ENCODE measurements around the gene SCOC. TPM values are rescaled to one million over a fixed set of nuclear protein-coding genes. Genes with fewer than 3 reads are reported as not detected.
A peak's percentile ranks its signal among the peaks of the same experiment; 100 is the strongest.

SCOC gene
- total and polyA plus RNA-seq, 10 donors = 22.3 to 45.1 (median 28.6) TPM

DNA sequence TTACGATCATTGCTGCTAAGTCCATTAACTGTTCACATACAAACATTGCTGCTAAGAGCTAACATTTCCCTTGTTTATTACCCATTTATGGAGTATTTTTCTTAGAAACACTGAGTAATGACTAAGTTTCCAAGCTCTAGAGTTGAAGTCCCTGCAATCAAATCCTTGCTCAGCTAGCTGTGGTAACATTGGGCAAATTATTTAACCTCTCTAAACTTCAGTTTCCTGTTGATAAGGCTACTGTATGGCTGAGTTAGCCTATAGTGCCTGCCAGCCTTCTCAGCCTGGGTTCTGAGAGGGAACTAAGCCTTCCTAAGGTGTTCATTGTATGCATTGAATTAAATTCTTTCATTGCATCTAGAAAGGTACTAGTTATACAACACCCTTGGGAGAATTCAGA, 15.2 kb upstream of the SCOC start:
- TF ChIP-seq, protein P1, sequence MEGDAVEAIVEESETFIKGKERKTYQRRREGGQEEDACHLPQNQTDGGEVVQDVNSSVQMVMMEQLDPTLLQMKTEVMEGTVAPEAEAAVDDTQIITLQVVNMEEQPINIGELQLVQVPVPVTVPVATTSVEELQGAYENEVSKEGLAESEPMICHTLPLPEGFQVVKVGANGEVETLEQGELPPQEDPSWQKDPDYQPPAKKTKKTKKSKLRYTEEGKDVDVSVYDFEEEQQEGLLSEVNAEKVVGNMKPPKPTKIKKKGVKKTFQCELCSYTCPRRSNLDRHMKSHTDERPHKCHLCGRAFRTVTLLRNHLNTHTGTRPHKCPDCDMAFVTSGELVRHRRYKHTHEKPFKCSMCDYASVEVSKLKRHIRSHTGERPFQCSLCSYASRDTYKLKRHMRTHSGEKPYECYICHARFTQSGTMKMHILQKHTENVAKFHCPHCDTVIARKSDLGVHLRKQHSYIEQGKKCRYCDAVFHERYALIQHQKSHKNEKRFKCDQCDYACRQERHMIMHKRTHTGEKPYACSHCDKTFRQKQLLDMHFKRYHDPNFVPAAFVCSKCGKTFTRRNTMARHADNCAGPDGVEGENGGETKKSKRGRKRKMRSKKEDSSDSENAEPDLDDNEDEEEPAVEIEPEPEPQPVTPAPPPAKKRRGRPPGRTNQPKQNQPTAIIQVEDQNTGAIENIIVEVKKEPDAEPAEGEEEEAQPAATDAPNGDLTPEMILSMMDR (IDR thresholded peaks at IDR 0.05 in 8 of 11, conservative IDR thresholded peaks at IDR 0.05 in 3 of 11) = no peak
- no peak for TF ChIP-seq POLR2AphosphoS5 (IDR thresholded peaks at IDR 0.05)
- no peak for TF ChIP-seq POLR2A (IDR thresholded peaks at IDR 0.05)
- Histone ChIP-seq H3K27ac (no peak overlapping the region), H3K9me3 (no peaks in the 10 kb centered on the region), H3K4me1 (peaks cover 0 to 6% (median 5%) of the 10 kb centered on the region in 6 donors), H3K27me3 (replicated peaks in 1 of 7) (no peaks in the 10 kb centered on the region), H3K4me3 (no peak overlapping the region), H3K36me3 (no peaks in the 10 kb centered on the region)
- DNase-seq = no peak
- intact Hi-C loops (cut with DNase I; ENCODE audit: low total_unique reads) = loop anchor here (10.0 kb wide), 1 partner anchor 343 kb away; no protein-coding TSS in a partner anchor
- 0 to 31% (median 0%) methylated on average over 1 of the region's 1 CpG for WGBS, 5 donors

- peak; percentile 81 for DNase-seq
- H3K4me3 ChIP-seq = no peak overlapping the region
- no peak overlapping the region for H3K27ac ChIP-seq
- intact Hi-C loops (cut with DNase I; ENCODE audit: low total_unique reads) = loop anchor here (5.0 to 10.0 kb wide), 3 partner anchors 248 to 493 kb away; no protein-coding TSS in a partner anchor
- H3K36me3 ChIP-seq = no peaks in the 10 kb centered on the region
- 34 to 40% (median 36%) methylated on average over 7 of the region's 7 CpGs for WGBS, 5 donors
- H3K4me1 ChIP-seq = peaks cover 0 to 6% (median 5%) of the 10 kb centered on the region in 6 donors
- H3K27me3 ChIP-seq (replicated peaks in 1 of 7) = no peaks in the 10 kb centered on the region
- TF ChIP-seq POLR2AphosphoS5 (IDR thresholded peaks at IDR 0.05) = no peak
- TF ChIP-seq, protein P1 (IDR thresholded peaks at IDR 0.05 in 8 of 11, conservative IDR thresholded peaks at IDR 0.05 in 3 of 11) = peak; percentile 57 to 92 (median 86)
- no peaks in the 10 kb centered on the region for H3K9me3 ChIP-seq
Measured at GRCh38 chr4:140359562-140360427, 13.7 kb upstream of the SCOC start.

DNA sequence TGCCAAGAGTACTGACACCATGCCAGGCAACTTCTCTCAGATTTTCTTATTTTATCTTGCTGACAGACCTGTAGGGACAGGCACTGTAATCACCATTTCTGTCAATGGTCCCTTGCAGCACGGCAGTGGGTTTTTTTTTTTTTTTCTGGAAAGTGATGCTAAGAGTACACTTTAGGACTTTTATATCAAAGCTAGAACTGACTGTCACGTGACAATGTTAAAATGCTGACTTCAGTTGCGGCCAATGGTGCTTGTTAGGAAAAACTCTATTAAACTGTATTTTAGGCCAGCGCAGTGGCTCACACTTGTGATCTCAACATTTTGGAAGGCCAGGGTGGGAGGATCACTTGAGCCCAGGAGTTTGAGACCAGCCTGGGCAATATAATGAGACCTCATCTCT, 12.3 kb upstream of the SCOC start:
- TF ChIP-seq POLR2AphosphoS5 (IDR thresholded peaks at IDR 0.05) (no peak), POLR2A (IDR thresholded peaks at IDR 0.05) (no peak)
- TF ChIP-seq, protein P1 (IDR thresholded peaks at IDR 0.05 in 8 of 11, conservative IDR thresholded peaks at IDR 0.05 in 3 of 11) = no peak
- DNase-seq = no peak
- no peaks in the 10 kb centered on the region for H3K27me3 ChIP-seq (replicated peaks in 1 of 7)
- no peaks in the 10 kb centered on the region for H3K9me3 ChIP-seq
- no peak overlapping the region for H3K4me3 ChIP-seq
- intact Hi-C loops (cut with DNase I; ENCODE audit: low total_unique reads) = loop anchor here (5.0 kb wide), 2 partner anchors 246 to 491 kb away; no protein-coding TSS in a partner anchor
- H3K36me3 ChIP-seq = no peaks in the 10 kb centered on the region
- H3K4me1 ChIP-seq = peaks cover 0 to 6% (median 5%) of the 10 kb centered on the region in 6 donors
- no peak overlapping the region for H3K27ac ChIP-seq
- 90 to 98% (median 97%) methylated on average over 4 of the region's 4 CpGs for WGBS, 5 donors

- no peak for DNase-seq
- H3K27me3 ChIP-seq (replicated peaks in 1 of 7) = no peaks in the 10 kb centered on the region
- H3K4me3 ChIP-seq = no peak overlapping the region
- intact Hi-C loops (cut with DNase I; ENCODE audit: low total_unique reads) = loop anchor here (5.0 kb wide), 2 partner anchors 244 to 489 kb away; no protein-coding TSS in a partner anchor
- no peak overlapping the region for H3K27ac ChIP-seq
- WGBS, 5 donors = 82 to 94% (median 91%) methylated on average over 3 of the region's 3 CpGs
- H3K9me3 ChIP-seq = no peaks in the 10 kb centered on the region
- no peaks in the 10 kb centered on the region for H3K36me3 ChIP-seq
- TF ChIP-seq POLR2AphosphoS5 (IDR thresholded peaks at IDR 0.05) (no peak), POLR2A (IDR thresholded peaks at IDR 0.05) (no peak)
- TF ChIP-seq, protein P1 (IDR thresholded peaks at IDR 0.05 in 8 of 11, conservative IDR thresholded peaks at IDR 0.05 in 3 of 11) = no peak
- peaks cover 0 to 6% (median 5%) of the 10 kb centered on the region in 6 donors for H3K4me1 ChIP-seq
Measured at GRCh38 chr4:140363051-140363450, 10.4 kb upstream of the SCOC start.
